Measurements from ENCODE around the gene SLC45A1. TPM values are rescaled to one million over a fixed set of nuclear protein-coding genes. Genes with fewer than 3 reads are reported as not detected.
A peak's percentile ranks its signal among the peaks of the same experiment; 100 is the strongest.

The SLC45A1 gene
- total RNA-seq, 1 experiment from 2014 or later: 1.4 TPM

DNA sequence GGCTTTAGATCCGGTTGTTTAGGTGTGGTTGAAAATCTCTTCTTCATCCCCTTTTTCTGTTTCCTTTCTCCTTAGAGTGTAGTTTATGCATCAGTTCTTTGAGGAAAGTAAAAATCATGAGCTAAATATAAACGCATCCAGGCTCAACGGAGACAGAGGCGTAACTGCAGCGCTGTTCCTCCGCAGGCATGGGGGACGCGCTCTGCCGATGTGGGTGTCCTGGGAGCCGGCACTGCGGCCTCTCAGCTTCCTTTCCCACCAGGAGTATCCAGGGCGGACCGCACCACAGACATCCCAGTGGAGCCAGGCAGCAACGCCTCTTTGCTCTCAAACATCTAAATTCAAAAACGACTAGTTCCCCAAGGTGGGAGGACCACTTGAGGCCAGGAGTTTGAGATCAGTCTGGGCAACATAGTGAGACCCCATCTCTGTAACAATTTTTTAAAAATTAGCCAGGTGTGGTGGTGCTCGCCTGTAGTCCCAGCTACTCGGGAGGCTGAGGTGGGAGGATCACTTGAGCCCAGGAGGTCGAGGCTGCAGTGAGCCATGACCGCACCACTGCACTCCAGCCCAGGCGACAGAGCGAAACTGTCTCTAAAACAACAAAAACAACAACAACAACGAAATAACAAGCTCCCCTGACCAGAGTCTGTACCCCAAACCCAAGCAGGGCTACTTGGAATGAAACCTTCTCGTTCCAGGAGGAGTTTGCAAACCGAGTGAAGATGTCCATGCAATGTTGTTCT is 16.4 kb downstream of the SLC45A1 start:
- no peak for DNase-seq (ENCODE audit: extremely low read depth, low read depth)

GRCh38 chr1:8335246-8335645 is 17.3 kb downstream of the SLC45A1 start:
- DNase-seq (ENCODE audit: extremely low read depth, low read depth): no peak

- DNase-seq (ENCODE audit: extremely low read depth, low read depth): no peak
These were observed 20.0 kb downstream of the SLC45A1 start for GRCh38 chr1:8337776-8338525.

GRCh38 chr1:8338526-8339202 is 20.8 kb downstream of the SLC45A1 start:
- no peak for DNase-seq (ENCODE audit: extremely low read depth, low read depth)

DNA sequence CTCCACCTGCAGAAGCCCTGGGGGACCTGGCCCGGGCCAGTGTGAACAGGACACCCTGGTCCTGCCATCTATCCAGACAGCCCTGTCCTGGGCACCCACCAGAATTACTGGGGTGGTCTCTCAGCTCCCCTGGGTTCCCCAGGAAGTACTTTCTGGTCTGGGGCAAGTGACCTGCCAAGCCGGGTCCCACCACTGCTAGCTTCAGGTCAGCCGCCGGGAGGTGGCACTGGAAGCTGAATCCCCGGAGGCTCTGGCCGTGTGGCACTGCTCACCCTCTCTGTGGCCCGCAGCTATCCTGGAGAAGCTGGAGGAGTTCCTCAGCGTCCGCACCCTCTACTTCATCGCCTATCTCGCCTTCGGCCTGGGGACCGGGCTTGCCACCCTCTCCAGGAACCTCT is 21.3 kb downstream of the SLC45A1 start:
- DNase-seq (ENCODE audit: extremely low read depth, low read depth): no peak

DNA sequence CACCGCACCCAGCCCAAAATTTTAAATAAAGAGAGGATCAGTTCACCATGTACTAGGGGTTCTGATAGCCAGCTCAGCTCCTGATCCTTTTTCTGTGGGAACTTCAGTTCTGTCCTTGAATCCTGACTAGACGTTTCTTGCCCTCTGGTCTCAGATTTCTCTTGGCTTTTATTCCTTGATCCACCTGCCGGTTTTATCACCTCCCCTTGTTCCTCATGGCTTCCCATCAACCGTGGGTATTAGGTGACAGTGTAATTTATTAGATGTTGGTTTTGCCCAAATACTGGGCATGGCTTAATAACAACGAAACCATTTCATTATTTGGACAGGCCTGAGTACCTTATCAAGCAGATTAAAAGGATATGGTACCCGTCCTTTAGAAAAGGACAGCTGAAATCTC is 22.5 kb downstream of the SLC45A1 start:
- DNase-seq (ENCODE audit: extremely low read depth, low read depth): no peak

- DNase-seq (ENCODE audit: extremely low read depth, low read depth): no peak
These were observed 24.4 kb downstream of the SLC45A1 start for GRCh38 chr1:8342325-8342724.

DNA sequence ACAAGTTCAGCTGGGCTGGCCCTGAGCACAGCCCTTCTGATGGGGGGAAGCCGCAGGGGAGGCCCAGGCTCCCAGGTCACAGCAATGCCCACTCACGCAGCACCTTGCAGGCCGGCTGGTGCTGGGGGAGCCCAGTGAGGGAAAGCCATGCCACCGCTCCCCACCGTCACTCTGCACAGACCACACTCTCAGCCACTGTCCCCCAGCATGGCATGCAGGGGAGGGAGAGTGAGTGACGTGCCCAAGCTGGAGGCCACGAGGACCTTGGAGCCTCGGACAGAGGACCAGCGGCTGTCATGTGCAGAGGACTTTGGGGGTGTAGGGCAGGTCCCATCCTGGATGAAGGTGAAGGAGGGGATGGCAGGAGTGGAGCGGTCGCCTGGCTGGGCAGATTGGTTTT is 25.1 kb downstream of the SLC45A1 start:
- no peak for DNase-seq (ENCODE audit: extremely low read depth, low read depth)

- DNase-seq (ENCODE audit: extremely low read depth, low read depth): peak; percentile 76
These were observed 25.6 kb downstream of the SLC45A1 start for GRCh38 chr1:8343464-8344001.

DNA sequence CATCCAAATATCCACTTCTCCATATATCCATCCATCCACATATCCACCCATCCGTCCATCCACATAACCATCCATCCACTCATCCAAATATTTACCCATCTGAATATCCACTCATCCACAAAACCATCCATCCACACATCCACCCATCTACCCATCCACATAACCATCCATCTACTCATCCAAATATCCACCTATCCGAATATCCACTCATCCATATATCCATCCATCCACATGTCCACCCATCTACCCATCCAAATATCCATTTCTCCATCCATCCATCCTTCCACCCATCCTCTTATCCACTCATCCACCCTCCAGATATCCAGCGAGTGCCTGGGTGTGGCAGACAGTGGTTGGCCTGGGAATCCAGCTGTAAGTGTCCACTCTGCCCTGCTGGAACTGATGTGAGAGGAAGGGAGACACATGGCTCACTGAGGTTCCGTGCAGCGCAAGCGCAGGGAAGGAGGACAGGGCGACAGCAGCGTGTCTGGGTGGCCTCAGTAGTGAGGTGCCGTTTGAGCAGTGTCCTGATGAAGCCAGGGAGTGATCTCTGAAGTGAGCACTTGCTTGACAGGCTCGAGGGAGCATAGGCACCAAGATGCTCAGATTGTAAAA is 27.1 kb downstream of the SLC45A1 start:
- no peak for DNase-seq (ENCODE audit: extremely low read depth, low read depth)

- no peak for DNase-seq (ENCODE audit: extremely low read depth, low read depth)
These were observed 27.9 kb downstream of the SLC45A1 start for GRCh38 chr1:8345621-8346415.

GRCh38 chr1:8347635-8348034 is 29.7 kb downstream of the SLC45A1 start:
- DNase-seq (ENCODE audit: extremely low read depth, low read depth): no peak

DNA sequence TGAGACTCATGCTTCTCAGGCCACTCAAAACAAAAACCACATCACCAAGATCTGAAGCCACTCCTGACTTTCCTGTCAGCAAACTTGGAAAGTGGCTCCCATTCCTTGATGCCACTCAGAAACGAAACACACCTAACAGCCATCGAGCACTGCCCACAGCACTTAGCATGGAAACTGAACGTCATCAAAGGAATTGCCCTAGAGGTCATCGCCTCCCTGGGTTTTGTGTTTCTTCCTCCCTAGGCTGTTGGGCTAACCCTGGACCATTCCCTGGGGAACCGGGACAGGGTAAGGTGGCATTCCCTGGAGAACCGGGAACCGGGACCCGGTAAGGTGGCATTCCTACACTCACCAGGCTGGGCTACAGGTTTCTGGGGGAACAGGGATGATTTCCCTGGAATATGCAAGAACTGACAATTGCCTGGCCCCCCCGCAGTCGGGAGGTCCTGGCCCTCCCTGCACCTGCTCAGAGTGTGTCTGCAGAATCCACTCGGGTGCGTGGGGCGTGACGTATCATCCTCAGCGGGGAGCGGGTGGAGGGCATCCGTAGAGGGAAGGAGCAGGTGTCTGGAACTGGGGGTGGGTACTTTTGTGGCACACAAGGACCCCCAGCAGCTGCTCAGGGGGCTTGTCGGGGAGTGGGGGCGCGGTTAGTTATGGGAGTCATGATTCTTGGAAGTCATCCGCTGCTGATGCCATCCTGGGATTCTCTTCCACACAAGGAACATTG is 30.3 kb downstream of the SLC45A1 start:
- DNase-seq (ENCODE audit: extremely low read depth, low read depth): no peak

DNA sequence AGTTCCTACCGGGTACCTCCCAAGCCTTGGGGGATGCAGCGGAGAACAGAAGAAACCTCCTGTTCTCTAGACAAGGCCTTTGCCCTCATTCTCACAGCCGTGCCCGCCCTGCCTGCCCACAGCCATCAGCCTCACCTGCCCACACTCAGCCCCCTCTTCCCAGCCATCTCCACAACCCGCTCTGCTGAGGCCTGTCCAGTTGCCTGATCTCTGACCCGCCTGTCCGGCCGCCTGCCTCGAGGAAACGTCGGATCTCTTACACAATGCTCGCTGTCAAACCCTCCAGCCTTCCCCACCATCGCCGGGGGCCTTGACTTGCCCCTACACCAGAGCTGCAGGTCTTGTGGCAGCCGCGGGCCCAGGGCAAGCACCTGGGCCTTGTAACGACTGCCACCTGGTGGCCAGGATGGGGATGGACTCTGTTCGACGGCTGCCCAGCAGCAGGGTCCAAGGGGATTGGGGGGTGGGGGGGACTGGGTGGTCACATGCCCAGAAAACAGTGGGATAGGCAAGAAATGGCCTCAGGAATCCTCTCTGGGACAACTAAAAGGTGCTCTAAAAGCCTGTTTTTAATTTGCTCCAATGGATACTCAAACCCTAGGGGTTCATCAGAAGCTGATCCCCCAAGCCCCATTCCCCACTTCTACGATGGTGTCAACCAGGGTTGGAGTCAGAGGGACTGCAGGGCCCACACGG is 31.0 kb downstream of the SLC45A1 start:
- peak; percentile 43 for DNase-seq (ENCODE audit: extremely low read depth, low read depth)

GRCh38 chr1:8349473-8349865 is 31.6 kb downstream of the SLC45A1 start:
- no peak for DNase-seq (ENCODE audit: extremely low read depth, low read depth)

DNA sequence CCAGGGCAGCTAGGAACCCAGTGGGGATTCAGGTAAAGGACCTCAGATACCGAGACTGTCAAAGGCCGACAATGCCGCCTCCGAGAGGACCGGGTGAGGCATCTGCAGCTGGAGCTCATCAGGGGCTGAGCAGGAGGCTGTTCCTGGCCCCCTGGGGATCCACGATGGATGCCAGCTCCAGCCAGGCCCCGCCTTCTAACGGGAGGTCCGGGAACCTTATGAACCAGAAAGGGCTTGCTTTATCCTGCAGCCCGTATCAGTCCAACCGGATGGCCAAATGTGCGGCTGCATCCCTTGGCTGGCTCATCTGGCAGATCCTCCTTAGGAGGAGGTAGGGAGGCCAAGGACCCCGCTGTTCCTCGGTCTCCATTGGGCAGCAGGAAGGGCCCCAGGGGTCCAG is 32.0 kb downstream of the SLC45A1 start:
- DNase-seq (ENCODE audit: extremely low read depth, low read depth): no peak

DNA sequence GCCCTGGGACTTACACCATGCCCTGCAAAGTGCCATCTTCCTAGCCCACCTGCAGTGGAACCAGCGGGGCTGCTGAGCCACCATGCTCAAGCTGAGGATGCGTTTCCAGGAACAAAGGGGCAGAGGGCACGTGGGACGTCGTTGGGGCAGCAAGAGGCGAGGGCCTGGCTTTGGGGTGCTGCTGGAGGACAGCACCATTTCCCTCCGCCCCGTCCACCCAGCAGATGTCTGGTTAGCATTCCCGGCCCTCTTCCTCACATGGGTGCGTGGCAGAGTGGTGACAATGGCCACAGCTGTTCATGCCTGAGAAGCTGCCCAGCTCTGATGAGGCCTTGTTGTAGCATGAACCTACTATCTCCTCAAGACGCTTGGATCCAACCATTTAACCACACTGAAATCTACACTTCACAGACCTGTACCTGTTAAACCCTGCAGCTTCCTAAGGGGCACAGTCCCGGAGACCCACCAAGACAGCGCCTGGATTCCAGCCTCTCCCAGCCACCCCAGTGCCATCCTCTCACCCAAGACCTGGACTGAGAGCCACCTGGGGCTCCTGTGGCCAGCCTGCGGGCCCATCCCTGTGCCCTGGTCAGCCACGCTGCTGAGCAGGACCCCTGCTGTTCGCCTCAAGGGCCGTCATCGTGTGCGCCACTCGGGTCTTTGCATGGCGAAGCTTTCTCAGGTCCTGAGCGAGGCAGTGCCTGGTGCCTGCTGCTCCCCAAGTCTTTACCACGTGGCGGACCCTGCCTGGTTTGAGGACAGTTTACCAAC is 33.2 kb downstream of the SLC45A1 start:
- no peak for DNase-seq (ENCODE audit: extremely low read depth, low read depth)
